Cardiac muscle cell (in vitro differentiated cells and primary cell): ENCODE measurements around the gene P2RY2. TPM values are rescaled to one million over a fixed set of nuclear protein-coding genes. Genes with fewer than 3 reads are reported as not detected.

Experiments used
- DNase-seq, 2 donors: peaks; one replicate each; pipeline versions ENCODE4 v3.0.0 to v3.0.0-alpha.2; 2010 to 2017; ENCODE audit warnings: low read depth in 1 of 2, low spot score in 1 of 2
- H3K27ac ChIP-seq: fragments of 200-600 bp; sonication (generic); 2 replicates; pipeline ENCODE4 v1.5.1; 2016
- H3K27me3 ChIP-seq: fragments of 200-600 bp; sonication (generic); 2 replicates; pipeline ENCODE4 v1.6.0; 2016; ENCODE audit warnings: control low read depth
- H3K36me3 ChIP-seq: fragments of 200-600 bp; sonication (generic); 2 replicates; pipeline ENCODE4 v1.5.1; 2016; ENCODE audit warnings: control low read depth
- H3K4me1 ChIP-seq: fragments of 200-600 bp; sonication (generic); 2 replicates; pipeline ENCODE4 v1.8.1; 2017; ENCODE audit warnings: low read depth, mild to moderate bottlenecking, mixed run types
- H3K4me3 ChIP-seq: fragments of 200-600 bp; sonication (generic); 2 replicates; pipeline ENCODE4 v1.5.1; 2016; ENCODE audit warnings: mild to moderate bottlenecking
- H3K9me3 ChIP-seq: fragments of 200-600 bp; sonication (generic); 2 replicates; pipeline ENCODE4 v1.5.1; 2017; ENCODE audit warnings: low read depth, mild to moderate bottlenecking, control low read depth
- polyA plus RNA-seq: library from polyadenylated mRNA; unstranded; fragments of >200 nt; fragmentation: Nextera tagmentation; extraction: Ambion mirVana; gene quantifications from 2 replicates; pipeline ENCODE4 v1.2.1, GENCODE V29; 2016
- total RNA-seq: library from RNA; depleted of rRNA; stranded (reverse); fragments of >200 nt; gene quantifications from 2 replicates; pipeline ENCODE4 v1.2.3, GENCODE V29; 2016
- TF ChIP-seq, protein P1 (sequence below): IDR thresholded peaks from 2 replicates; pipeline ENCODE4 v1.5.1; 2012; ENCODE audit warnings: low read depth, mild to moderate bottlenecking, low read length

The P2RY2 gene
- total and polyA plus RNA-seq, 2 experiments from 2014 or later = 0.48 to 0.83 TPM

- TF ChIP-seq, protein P1, sequence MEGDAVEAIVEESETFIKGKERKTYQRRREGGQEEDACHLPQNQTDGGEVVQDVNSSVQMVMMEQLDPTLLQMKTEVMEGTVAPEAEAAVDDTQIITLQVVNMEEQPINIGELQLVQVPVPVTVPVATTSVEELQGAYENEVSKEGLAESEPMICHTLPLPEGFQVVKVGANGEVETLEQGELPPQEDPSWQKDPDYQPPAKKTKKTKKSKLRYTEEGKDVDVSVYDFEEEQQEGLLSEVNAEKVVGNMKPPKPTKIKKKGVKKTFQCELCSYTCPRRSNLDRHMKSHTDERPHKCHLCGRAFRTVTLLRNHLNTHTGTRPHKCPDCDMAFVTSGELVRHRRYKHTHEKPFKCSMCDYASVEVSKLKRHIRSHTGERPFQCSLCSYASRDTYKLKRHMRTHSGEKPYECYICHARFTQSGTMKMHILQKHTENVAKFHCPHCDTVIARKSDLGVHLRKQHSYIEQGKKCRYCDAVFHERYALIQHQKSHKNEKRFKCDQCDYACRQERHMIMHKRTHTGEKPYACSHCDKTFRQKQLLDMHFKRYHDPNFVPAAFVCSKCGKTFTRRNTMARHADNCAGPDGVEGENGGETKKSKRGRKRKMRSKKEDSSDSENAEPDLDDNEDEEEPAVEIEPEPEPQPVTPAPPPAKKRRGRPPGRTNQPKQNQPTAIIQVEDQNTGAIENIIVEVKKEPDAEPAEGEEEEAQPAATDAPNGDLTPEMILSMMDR = no peak
- Histone ChIP-seq H3K36me3 (no peaks in the 10 kb centered on the region), H3K4me1 (peaks cover 7% of the 10 kb centered on the region), H3K4me3 (no peak overlapping the region), H3K9me3 (no peaks in the 10 kb centered on the region), H3K27ac (no peak overlapping the region), H3K27me3 (no peaks in the 10 kb centered on the region)
- no peak for DNase-seq
Observed at GRCh38 chr11:73284106-73284505, 66.0 kb downstream of the P2RY2 start.

DNA sequence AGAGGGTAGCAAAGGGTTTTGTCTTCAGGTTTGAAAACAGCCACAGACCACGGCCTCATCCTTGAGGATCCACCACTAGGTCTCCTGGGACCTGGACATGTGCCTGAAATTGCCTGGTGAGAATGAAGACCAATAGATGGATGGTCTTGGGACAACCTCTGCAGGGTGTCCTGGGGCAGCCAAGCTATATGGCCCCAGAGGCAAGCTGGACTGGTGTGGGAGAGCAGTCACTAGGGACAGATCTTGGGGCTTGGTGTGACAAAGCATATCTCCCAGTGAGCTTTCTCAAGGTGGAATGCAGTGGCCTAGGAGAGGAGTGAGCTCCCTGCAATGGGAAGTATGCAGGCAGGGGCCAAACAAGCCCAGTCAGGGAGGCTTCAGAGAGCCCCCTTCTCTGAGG lies 67.6 kb downstream of the P2RY2 start:
- TF ChIP-seq, protein P1 = no peak
- no peak overlapping the region for H3K4me3 ChIP-seq
- H3K9me3 ChIP-seq = no peaks in the 10 kb centered on the region
- H3K27me3 ChIP-seq = no peaks in the 10 kb centered on the region
- DNase-seq = no peak
- H3K36me3 ChIP-seq = no peaks in the 10 kb centered on the region
- no peak overlapping the region for H3K27ac ChIP-seq
- H3K4me1 ChIP-seq = peaks cover 9% of the 10 kb centered on the region

Other genes starting within 250 kb of the P2RY2 start
- gene FCHSD2, start 76.0 kb upstream of the P2RY2 start, total RNA-seq = 9.6 and 12.3 TPM in 2 replicates
- gene FCHSD2, start 76.0 kb upstream of the P2RY2 start, polyA plus RNA-seq = 16.9 and 31.4 TPM in 2 replicates
- 0.07 and 0.39 TPM in 2 replicates for gene P2RY6, start 54.1 kb downstream of the P2RY2 start, total RNA-seq
- not detected in 2 replicates for gene P2RY6, start 54.1 kb downstream of the P2RY2 start, polyA plus RNA-seq
- gene ARHGEF17, start 90.0 kb downstream of the P2RY2 start, total RNA-seq = 37.2 and 60.3 TPM in 2 replicates
- gene ARHGEF17, start 90.0 kb downstream of the P2RY2 start, polyA plus RNA-seq = 26.5 and 33.5 TPM in 2 replicates
- gene RELT, start 158.1 kb downstream of the P2RY2 start, total RNA-seq = 10.4 and 18.7 TPM in 2 replicates
- 9.3 and 14.8 TPM in 2 replicates for gene RELT, start 158.1 kb downstream of the P2RY2 start, polyA plus RNA-seq